Peyer's patch (tissue), 4 donors: ENCODE data around the gene CRIM1. TPM values are rescaled to one million over a fixed set of nuclear protein-coding genes. Genes with fewer than 3 reads are reported as not detected.

Source experiments
- DNase-seq, 3 donors: peaks; one replicate each; pipeline ENCODE4 v3.0.0-alpha.2; 2017 to 2019
- H3K27ac ChIP-seq, 4 donors: fragments of 200-600 bp; sonication (generic); one replicate each; pipeline ENCODE4 v1.5.1; 2016 to 2019
- H3K27me3 ChIP-seq, 2 donors: fragments of 200-600 bp; sonication (generic); one replicate each; pipeline ENCODE4 v1.5.1; 2019
- H3K36me3 ChIP-seq, 3 donors: fragments of 200-600 bp; sonication (generic); one replicate each; pipeline ENCODE4 v1.5.1; 2016 to 2019
- H3K4me1 ChIP-seq, 4 donors: fragments of 200-600 bp; sonication (generic); one replicate each; pipeline ENCODE4 v1.5.1; 2016 to 2019
- H3K4me3 ChIP-seq, 4 donors: fragments of 200-600 bp; sonication (generic); 1 replicate in 3 of 4; 2 replicates in 1 of 4; pipeline ENCODE4 v1.5.1; 2016 to 2019; ENCODE audit warnings: mild to moderate bottlenecking in 1 of 4
- H3K9me3 ChIP-seq, 4 donors: fragments of 200-600 bp; sonication (generic); one replicate each; pipeline ENCODE4 v1.5.1; 2016 to 2019; ENCODE audit warnings: mild to moderate bottlenecking in 1 of 4
- CTCF ChIP-seq, 6 experiments: fragments of 450-650 bp in 4 of 6; fragments of 200-600 bp in 2 of 6; sonication (generic) in 1 of 6; IDR thresholded peaks; one replicate each; pipeline ENCODE4 v1.5.1; 2017 to 2019; ENCODE audit warnings: antibody characterized with exemption in 6 of 6, mild to moderate bottlenecking in 3 of 6, moderate library complexity in 1 of 6
- POLR2A ChIP-seq, 2 donors: fragments of 450-650 bp; IDR thresholded peaks; one replicate each; pipeline ENCODE4 v1.5.1; 2017; ENCODE audit warnings: antibody characterized with exemption in 2 of 2, mild to moderate bottlenecking in 2 of 2, moderate library complexity in 2 of 2
- total RNA-seq, 4 donors: library from RNA; depleted of rRNA; stranded (reverse); fragments of >200 nt; gene quantifications; one replicate each; pipeline ENCODE4 v1.1.0, GENCODE V29; 2016

Gene CRIM1
- total RNA-seq, 4 donors from 2014 or later, result 29.9 to 181 (median 63.6) TPM

GRCh38 chr2:36455788-36456187 lies 100.2 kb downstream of the CRIM1 start:
- TF ChIP-seq CTCF (IDR thresholded peaks at IDR 0.05) (no peak), POLR2A (IDR thresholded peaks at IDR 0.05) (no peak)
- H3K9me3 ChIP-seq, result no peaks in the 10 kb centered on the region
- peak overlapping the region in 3 of 4 donors; percentile 0 to 62 (median 44) for H3K27ac ChIP-seq
- no peaks in the 10 kb centered on the region for H3K36me3 ChIP-seq
- no peak for DNase-seq
- H3K27me3 ChIP-seq, result no peaks in the 10 kb centered on the region
- H3K4me1 ChIP-seq, result peaks cover 0 to 26% (median 0%) of the 10 kb centered on the region in 4 donors
- no peak overlapping the region for H3K4me3 ChIP-seq

DNA sequence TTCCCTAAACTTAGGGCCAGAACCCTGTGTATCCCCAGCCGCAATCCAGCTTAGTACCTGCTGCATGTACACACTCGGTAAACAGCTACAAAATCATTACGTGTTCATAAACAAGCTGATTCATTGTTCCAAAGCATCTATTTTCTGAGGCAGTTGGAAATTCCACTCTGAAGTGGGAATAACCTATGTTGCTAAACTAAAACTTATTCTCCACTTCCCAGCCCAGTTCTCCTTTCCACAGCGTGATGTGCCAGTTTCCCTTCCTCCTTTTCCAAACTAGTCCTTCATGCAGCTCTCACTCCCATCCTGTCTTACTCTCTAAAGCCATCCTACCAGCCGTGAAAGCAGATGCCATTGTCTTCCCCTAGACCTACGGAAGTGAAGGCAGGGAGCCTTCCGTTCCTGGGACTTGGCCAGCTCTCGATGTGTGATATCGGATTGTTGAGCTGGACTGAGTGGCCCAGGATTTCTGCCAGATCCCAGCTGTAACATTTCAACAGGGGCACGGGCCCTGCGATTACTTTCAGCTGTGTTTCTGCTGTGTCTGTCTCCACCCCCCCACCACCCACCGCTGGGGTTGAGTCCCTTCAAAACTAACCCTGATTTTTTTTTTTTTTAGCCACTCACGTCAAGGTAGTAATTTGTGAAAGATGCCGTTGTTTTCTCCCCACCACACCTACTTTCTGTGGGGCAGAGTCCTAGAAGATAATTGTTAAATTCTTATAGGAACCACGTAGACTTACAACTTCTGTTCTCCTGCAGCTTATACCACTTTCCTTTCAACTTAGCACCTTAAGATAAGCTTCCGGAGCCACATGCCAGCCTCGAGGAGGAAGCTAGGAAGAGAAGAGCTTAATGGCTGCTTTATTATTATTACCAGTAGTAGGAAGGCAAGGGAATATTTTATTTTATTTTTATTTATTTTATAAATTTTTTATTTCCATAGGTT lies 100.9 kb downstream of the CRIM1 start:
- DNase-seq, result peak; percentile 17 to 59 (median 51)

GRCh38 chr2:36458106-36458505 lies 102.5 kb downstream of the CRIM1 start:
- Histone ChIP-seq H3K9me3 (no peaks in the 10 kb centered on the region), H3K4me3 (no peak overlapping the region), H3K27me3 (no peaks in the 10 kb centered on the region), H3K4me1 (peaks cover 0 to 31% (median 0%) of the 10 kb centered on the region in 4 donors), H3K27ac (no peak overlapping the region), H3K36me3 (no peaks in the 10 kb centered on the region)
- TF ChIP-seq POLR2A (IDR thresholded peaks at IDR 0.05), result no peak
- TF ChIP-seq CTCF (IDR thresholded peaks at IDR 0.05), result no peak
- DNase-seq, result no peak

More for the DNA sequence above, 100.9 kb downstream of the CRIM1 start:
- no peaks in the 10 kb centered on the region for H3K27me3 ChIP-seq
- H3K36me3 ChIP-seq, result no peaks in the 10 kb centered on the region
- H3K4me1 ChIP-seq, result peaks cover 0 to 26% (median 0%) of the 10 kb centered on the region in 4 donors
- peak overlapping the region in 3 of 4 donors; percentile 0 to 62 (median 44) for H3K27ac ChIP-seq
- H3K9me3 ChIP-seq, result no peaks in the 10 kb centered on the region
- no peak overlapping the region for H3K4me3 ChIP-seq
- TF ChIP-seq POLR2A (IDR thresholded peaks at IDR 0.05) (no peak), CTCF (IDR thresholded peaks at IDR 0.05) (no peak)

DNA sequence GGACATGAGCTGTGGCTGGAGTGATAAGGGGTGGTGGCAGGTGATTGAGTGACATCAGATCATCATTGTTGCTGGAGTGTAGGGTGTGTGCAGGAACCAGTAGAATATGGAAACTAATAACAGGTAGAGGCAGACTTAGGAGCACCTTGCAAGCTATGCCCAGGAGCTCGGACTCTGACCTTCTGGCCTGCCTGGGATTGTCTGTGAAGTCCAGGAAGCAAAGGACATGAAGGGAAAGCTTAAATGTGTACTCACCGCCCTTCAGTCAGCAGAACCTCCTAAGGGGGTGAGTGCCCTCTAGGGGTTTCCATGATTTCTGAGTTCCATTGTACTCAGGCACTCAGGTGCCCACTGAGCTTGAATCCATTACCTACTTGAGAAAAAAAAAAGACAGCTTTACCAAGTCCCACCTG lies 104.2 kb downstream of the CRIM1 start:
- peak in 2 of 3 donors; percentile 83 to 91 for DNase-seq
- peak overlapping the region in 1 of 4 donors; percentile 50 for H3K27ac ChIP-seq
- H3K9me3 ChIP-seq, result no peaks in the 10 kb centered on the region
- peaks cover 0 to 31% (median 0%) of the 10 kb centered on the region in 4 donors for H3K4me1 ChIP-seq
- no peaks in the 10 kb centered on the region for H3K27me3 ChIP-seq
- no peaks in the 10 kb centered on the region for H3K36me3 ChIP-seq
- TF ChIP-seq POLR2A (IDR thresholded peaks at IDR 0.05) (no peak), CTCF (IDR thresholded peaks at IDR 0.05) (peak in 4 of 6 experiments; percentile 24 to 70 (median 65))
- no peak overlapping the region for H3K4me3 ChIP-seq

- Histone ChIP-seq H3K4me1 (peaks cover 0 to 28% (median 0%) of the 10 kb centered on the region in 4 donors), H3K27ac (no peak overlapping the region), H3K9me3 (no peaks in the 10 kb centered on the region), H3K36me3 (no peaks in the 10 kb centered on the region), H3K27me3 (no peaks in the 10 kb centered on the region), H3K4me3 (no peak overlapping the region)
- DNase-seq, result no peak
- TF ChIP-seq POLR2A (IDR thresholded peaks at IDR 0.05) (no peak), CTCF (IDR thresholded peaks at IDR 0.05) (no peak)
Measured at GRCh38 chr2:36461039-36461681, 105.6 kb downstream of the CRIM1 start.
